NCI-H2227 (cell line): ENCODE data around the gene ZNF133.
A peak's percentile ranks its signal among the peaks of the same experiment; 100 is the strongest.
"Not testable (repeated sequence)": the region's sequence is repeated elsewhere in the genome, so short reads cannot be mapped to it uniquely, and the experiment has no call there.

Source experiments
- DNase-seq: peaks from one replicate; lab custom pipeline; 2025; ENCODE audit not compliant: unreplicated experiment; lab: John Stamatoyannopoulos, UW

ZNF133 gene

GRCh38 chr20:18287915-18288748 is at the start of gene ZNF133:
ZNF133 (plus strand) TSS chr20:18288527; CDS start chr20:18305687, 17,160 bp downstream.
- DNase-seq = peak; percentile 98

- DNase-seq = no peak
These were observed 47.3 kb upstream of the ZNF133 start for GRCh38 chr20:18240997-18241396.

GRCh38 chr20:18243802-18244201 is 44.5 kb upstream of the ZNF133 start:
- no peak for DNase-seq

- DNase-seq = not testable (repeated sequence)
These were observed 39.8 kb upstream of the ZNF133 start for GRCh38 chr20:18248545-18248944.

GRCh38 chr20:18250217-18250616 is 38.1 kb upstream of the ZNF133 start:
- no peak for DNase-seq

GRCh38 chr20:18252597-18253451 is 35.5 kb upstream of the ZNF133 start:
- no peak for DNase-seq

- no peak for DNase-seq
These were observed 33.7 kb upstream of the ZNF133 start for GRCh38 chr20:18254615-18255014.

GRCh38 chr20:18255526-18255925 is 32.8 kb upstream of the ZNF133 start:
- DNase-seq = no peak

- no peak for DNase-seq
These were observed 31.8 kb upstream of the ZNF133 start for GRCh38 chr20:18256440-18257090.

- DNase-seq = no peak
These were observed 30.0 kb upstream of the ZNF133 start for GRCh38 chr20:18258126-18258860.

- no peak for DNase-seq
These were observed 28.6 kb upstream of the ZNF133 start for GRCh38 chr20:18259730-18260129.

- no peak for DNase-seq
These were observed 24.6 kb upstream of the ZNF133 start for GRCh38 chr20:18263723-18264122.

GRCh38 chr20:18265441-18265840 is 22.9 kb upstream of the ZNF133 start:
- no peak for DNase-seq

- no peak for DNase-seq
These were observed 22.0 kb upstream of the ZNF133 start for GRCh38 chr20:18266282-18266681.

GRCh38 chr20:18267815-18268214 is 20.5 kb upstream of the ZNF133 start:
- DNase-seq = no peak

GRCh38 chr20:18271160-18271559 is 17.2 kb upstream of the ZNF133 start:
- no peak for DNase-seq

GRCh38 chr20:18272451-18272850 is 15.9 kb upstream of the ZNF133 start:
- DNase-seq = no peak

GRCh38 chr20:18273738-18274137 is 14.6 kb upstream of the ZNF133 start:
- DNase-seq = no peak

GRCh38 chr20:18275960-18276359 is 12.4 kb upstream of the ZNF133 start:
- DNase-seq = not testable (repeated sequence)

- DNase-seq = peak; percentile 85
These were observed 11.5 kb upstream of the ZNF133 start for GRCh38 chr20:18276821-18277220.

- DNase-seq = no peak
These were observed 9.1 kb upstream of the ZNF133 start for GRCh38 chr20:18279242-18279641.
